Neural crest cell (in vitro differentiated cells): ENCODE measurements around the gene PCYT2. TPM values are rescaled to one million over a fixed set of nuclear protein-coding genes. Genes with fewer than 3 reads are reported as not detected.

Experiments used
- DNase-seq: peaks from one replicate; pipeline ENCODE4 v3.0.0; 2021; ENCODE audit warnings: low read depth, mixed read lengths, low spot score
- H3K27ac Mint-ChIP-seq: one replicate; pipeline ENCODE4 v1.8.0; 2021; ENCODE audit warnings: mild to moderate bottlenecking, mixed read lengths; ENCODE audit not compliant: unreplicated experiment
- H3K27me3 Mint-ChIP-seq: 2 replicates; pipeline ENCODE4 v1.8.0; 2021; ENCODE audit warnings: low read depth, mild to moderate bottlenecking, mixed read lengths
- H3K36me3 Mint-ChIP-seq: 2 replicates; pipeline ENCODE4 v1.8.0; 2021; ENCODE audit warnings: low read depth, mild to moderate bottlenecking, mixed read lengths
- H3K4me1 Mint-ChIP-seq: 2 replicates; pipeline ENCODE4 v1.8.0; 2021; ENCODE audit warnings: mixed read lengths
- H3K4me3 Mint-ChIP-seq: one replicate; pipeline ENCODE4 v1.8.0; 2021; ENCODE audit warnings: mild to moderate bottlenecking, mixed read lengths
- H3K9me3 Mint-ChIP-seq: 2 replicates; pipeline ENCODE4 v1.8.0; 2021; ENCODE audit warnings: mixed read lengths
- total RNA-seq: library from RNA; stranded (reverse); gene quantifications from 2 replicates; pipeline ENCODE4 v1.2.1, GENCODE V29; 2021
- TF ChIP-seq, protein P1 (sequence below): fragments of 200-600 bp; sonication (generic); conservative IDR thresholded peaks from 2 replicates; pipeline ENCODE4 v1.5.0; 2021; ENCODE audit warnings: antibody characterized with exemption, mild to moderate bottlenecking

The PCYT2 gene
- total RNA-seq, 1 donor from 2014 or later = 92.4 TPM

DNA sequence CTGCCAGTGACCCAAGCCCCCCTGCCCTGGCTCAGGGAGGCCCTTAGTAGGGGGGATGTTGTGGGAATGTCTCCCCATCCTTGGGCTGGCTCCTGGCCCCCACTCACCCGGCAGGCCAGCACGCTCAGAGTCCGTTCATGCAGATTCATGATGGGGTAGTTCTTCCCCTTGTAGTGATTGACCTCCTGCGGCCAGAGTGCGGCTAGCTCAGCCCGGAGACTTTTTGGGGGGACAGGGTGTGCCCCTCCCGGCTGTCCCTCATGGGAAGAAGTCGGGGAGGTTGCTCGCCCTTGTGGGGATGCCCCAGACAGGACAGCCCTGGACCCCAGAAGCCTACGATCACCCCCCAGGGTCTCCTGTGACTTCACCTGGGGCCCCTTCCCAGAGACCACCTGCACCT lies 5.2 kb downstream of the PCYT2 start:
- TF ChIP-seq, protein P1, sequence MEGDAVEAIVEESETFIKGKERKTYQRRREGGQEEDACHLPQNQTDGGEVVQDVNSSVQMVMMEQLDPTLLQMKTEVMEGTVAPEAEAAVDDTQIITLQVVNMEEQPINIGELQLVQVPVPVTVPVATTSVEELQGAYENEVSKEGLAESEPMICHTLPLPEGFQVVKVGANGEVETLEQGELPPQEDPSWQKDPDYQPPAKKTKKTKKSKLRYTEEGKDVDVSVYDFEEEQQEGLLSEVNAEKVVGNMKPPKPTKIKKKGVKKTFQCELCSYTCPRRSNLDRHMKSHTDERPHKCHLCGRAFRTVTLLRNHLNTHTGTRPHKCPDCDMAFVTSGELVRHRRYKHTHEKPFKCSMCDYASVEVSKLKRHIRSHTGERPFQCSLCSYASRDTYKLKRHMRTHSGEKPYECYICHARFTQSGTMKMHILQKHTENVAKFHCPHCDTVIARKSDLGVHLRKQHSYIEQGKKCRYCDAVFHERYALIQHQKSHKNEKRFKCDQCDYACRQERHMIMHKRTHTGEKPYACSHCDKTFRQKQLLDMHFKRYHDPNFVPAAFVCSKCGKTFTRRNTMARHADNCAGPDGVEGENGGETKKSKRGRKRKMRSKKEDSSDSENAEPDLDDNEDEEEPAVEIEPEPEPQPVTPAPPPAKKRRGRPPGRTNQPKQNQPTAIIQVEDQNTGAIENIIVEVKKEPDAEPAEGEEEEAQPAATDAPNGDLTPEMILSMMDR = no peak
- Mint-ChIP-seq H3K4me3 (no peak overlapping the region), H3K4me1 (peaks cover 14% of the 10 kb centered on the region), H3K27me3 (peaks cover 8% of the 10 kb centered on the region), H3K27ac (no peak overlapping the region), H3K9me3 (no peaks in the 10 kb centered on the region), H3K36me3 (no peaks in the 10 kb centered on the region)
- DNase-seq = no peak

DNA sequence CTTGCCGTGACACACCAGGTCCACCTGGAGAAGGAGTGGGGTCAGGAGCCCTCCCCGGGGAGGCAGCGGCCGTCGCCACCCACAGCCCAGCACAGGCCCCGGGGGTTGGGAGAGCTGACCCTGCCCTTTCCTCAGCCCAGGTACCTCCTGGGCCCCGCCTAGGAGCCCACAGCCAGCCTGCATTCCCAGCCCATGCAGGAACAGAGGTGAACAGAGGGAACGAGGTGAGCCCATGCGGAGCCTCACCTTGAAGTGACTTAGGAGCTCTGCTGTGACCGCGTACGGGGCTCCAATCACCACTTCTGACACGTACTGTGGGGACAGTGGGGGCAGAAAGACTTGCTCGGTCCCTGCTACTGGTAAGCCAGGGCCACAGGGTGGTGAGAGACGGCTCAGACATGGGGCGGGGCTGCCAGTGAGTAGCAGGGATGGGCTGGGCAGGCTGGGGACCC lies 5.7 kb downstream of the PCYT2 start:
- Mint-ChIP-seq H3K27me3 (peaks cover 11% of the 10 kb centered on the region), H3K27ac (no peak overlapping the region), H3K4me3 (no peak overlapping the region), H3K9me3 (no peaks in the 10 kb centered on the region), H3K4me1 (peaks cover 15% of the 10 kb centered on the region), H3K36me3 (no peaks in the 10 kb centered on the region)
- no peak for DNase-seq
- TF ChIP-seq, protein P1 = no peak

DNA sequence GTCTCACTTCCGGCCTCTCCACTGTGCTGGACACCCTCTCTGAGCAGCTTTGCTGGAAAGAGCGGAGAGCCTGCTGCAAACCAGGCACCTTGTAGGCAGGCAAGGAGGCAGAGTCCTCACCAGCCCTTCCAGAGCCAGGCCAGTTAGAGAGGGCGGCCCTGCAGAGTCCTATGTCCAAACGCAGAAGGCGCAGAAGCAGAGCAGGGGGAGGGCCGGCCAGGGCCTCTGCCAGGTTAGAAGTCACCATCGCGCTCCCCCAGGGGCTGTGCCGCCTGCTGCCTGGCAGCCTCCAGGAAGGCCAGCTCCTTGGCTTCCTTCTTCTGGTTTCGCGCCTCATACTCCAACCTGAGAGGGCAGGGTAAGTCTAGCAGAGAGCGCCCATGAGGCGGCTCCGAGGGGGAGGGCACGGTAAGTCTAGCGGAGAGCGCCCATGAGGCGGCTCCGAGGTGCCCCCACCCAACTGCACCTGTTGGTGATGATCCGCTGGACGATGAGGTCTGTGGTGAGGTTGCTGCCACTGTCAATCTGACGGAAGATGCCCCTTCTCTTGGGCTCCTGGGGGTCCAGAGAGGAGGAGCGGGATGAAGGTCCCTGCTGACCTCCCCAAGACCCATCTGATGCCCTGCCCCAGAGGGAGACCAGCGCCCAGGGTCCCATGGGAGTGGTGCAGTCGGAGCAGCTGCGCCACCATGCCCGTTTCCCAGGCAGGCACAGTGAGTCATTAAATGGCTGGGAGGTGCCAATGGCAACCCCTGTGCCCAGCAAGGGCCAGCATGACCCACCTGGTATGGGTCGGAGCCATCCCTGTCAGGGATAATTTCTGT lies 6.4 kb downstream of the PCYT2 start:
- Mint-ChIP-seq H3K27ac (no peak overlapping the region), H3K27me3 (peaks cover 14% of the 10 kb centered on the region), H3K4me3 (no peak overlapping the region), H3K4me1 (peaks cover 16% of the 10 kb centered on the region), H3K36me3 (peaks cover 3% of the 10 kb centered on the region), H3K9me3 (no peaks in the 10 kb centered on the region)
- TF ChIP-seq, protein P1 = no peak
- no peak for DNase-seq

DNA sequence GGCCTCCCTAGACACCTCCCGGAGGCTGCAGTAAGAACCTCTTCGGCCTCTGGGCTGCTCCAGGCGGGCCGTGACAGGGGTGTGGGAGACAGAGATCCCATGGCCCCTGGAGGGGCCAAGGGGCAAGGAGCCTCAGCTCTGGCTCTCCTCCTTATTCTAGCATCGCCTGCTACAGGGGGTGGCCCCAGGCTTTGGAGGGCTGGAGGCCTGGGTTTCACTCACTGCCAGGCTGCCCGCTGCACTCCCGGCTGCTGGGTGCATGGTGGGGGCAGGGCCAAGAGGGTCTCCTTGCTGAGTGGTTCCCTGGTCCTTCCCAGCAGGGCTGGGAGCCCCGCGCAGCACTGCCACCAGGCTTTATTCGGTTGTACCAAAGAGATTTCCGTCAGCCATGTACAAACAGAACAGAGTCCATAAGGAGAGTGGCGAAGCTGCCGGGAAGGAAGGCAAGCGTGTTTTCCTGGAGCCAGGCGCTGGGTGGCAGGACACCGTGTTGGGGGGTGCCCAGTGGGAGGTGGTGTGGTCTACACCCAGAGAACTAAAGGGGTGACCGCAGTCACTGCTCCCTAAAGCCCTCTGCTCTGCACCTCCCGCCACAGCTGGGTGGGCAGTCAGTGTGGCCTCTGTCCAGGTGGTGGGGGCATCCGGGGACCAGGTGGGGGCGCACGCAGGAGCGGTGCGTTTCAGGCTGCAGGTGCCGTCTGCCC lies 7.2 kb downstream of the PCYT2 start:
- Mint-ChIP-seq H3K9me3 (no peaks in the 10 kb centered on the region), H3K27ac (no peak overlapping the region), H3K4me3 (peak overlapping the region; percentile 12), H3K27me3 (peaks cover 14% of the 10 kb centered on the region), H3K4me1 (peaks cover 15% of the 10 kb centered on the region), H3K36me3 (peaks cover 3% of the 10 kb centered on the region)
- no peak for DNase-seq
- TF ChIP-seq, protein P1 = no peak

DNA sequence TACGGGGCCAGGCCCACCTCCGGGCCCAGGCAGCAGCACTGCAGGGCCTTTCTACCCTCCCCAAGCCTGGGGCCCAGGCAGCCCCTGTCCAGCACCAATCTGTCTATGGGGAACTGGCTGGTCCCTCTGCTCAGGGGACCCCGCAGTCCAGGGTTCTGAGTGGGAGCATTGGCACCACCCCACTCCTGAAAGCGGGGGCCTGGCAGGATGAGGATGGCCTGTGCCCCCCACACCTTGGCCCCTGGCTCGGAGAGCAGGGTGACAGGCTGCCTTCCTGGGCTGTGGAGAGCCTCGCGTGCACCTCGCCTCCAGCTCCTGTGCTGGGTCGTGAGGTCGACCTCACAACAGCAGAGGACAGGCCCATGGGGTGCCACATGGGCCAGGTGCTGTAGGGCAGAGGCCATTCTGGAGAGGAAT lies 7.8 kb downstream of the PCYT2 start:
- Mint-ChIP-seq H3K4me3 (peak overlapping the region; percentile 75), H3K4me1 (peaks cover 15% of the 10 kb centered on the region), H3K9me3 (no peaks in the 10 kb centered on the region), H3K36me3 (peaks cover 3% of the 10 kb centered on the region), H3K27me3 (peaks cover 14% of the 10 kb centered on the region), H3K27ac (no peak overlapping the region)
- TF ChIP-seq, protein P1 = no peak
- no peak for DNase-seq
